AG08395 (cell line): ENCODE data around the gene AFDN.

Experiments
- DNase-seq: peaks from one replicate; pipeline ENCODE4 v3.0.0; 2012; ENCODE audit warnings: mixed read lengths, low spot score

AFDN gene

GRCh38 chr6:167794161-167795157, 32.3 kb upstream of the AFDN start:
- no peak for DNase-seq

GRCh38 chr6:167795321-167795811, 31.3 kb upstream of the AFDN start:
- no peak for DNase-seq

GRCh38 chr6:167795874-167796191, 30.9 kb upstream of the AFDN start:
- DNase-seq: no peak

- DNase-seq: peak; percentile 14
Measured at GRCh38 chr6:167796192-167796981, 30.3 kb upstream of the AFDN start.

GRCh38 chr6:167797011-167797471, 29.7 kb upstream of the AFDN start:
- DNase-seq: no peak

GRCh38 chr6:167797476-167798265, 29.0 kb upstream of the AFDN start:
- no peak for DNase-seq

DNA sequence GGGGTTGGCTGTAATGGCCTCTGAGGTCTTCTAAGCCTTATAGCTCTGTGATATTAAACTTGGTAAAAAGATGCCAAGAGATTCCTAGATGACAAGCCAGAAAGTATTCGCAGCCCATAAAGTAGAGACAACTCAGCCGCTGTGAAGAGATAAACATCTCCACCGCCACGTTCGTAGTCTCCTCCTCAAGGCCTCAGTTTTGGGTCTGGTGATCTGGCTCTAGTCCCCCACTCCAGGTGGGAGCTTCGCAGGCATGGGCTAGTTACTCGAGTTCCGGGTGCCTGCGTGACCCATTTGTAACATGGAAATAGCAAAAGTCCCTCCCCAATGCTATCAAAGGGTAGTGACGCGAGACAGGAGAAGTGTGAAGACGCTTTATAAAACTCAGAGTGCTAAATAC, 28.3 kb upstream of the AFDN start:
- no peak for DNase-seq

DNA sequence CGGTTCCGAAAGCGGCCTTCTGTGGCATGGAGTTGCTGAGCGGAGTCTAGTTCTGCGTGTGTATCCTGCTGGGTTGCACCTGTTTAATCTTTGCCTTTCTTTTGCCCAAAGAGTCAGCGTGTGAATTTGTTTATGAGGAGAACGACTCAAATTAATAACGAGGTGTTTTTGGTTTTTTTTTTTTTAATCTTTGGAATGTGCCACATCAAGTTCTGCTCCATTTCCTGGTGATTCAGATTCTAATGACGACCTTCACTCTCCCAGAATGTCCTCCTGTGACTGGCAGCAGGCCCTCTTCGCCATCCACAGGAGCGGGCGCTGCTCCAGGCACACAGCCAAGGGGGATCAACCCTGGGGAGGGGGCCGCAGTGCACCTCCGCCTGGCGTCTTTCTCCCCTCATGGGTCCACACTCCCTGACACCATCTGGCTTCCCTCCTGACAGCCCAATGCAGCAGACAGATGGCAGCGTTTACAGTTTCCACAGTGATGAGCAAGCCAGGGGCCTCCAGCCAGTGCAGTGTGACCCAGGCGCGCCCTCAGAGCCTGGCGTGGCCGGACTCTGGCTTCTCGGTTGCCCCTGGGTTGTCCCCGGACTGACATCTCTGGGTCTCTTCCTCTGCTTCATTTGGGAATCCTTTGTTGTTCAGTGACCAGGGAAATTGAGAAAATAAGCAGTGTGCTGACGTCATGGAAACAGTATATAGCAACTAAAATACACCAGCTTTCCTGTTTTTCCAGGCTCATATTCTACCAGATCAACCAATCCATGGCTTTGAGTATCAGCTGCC, 27.5 kb upstream of the AFDN start:
- no peak for DNase-seq

- no peak for DNase-seq
Measured at GRCh38 chr6:167800549-167800948, 26.2 kb upstream of the AFDN start.

- DNase-seq: no peak
Measured at GRCh38 chr6:167801263-167801662, 25.4 kb upstream of the AFDN start.

GRCh38 chr6:167802339-167802738, 24.4 kb upstream of the AFDN start:
- no peak for DNase-seq

- no peak for DNase-seq
Measured at GRCh38 chr6:167803816-167804215, 22.9 kb upstream of the AFDN start.

- no peak for DNase-seq
Measured at GRCh38 chr6:167804281-167805013, 22.3 kb upstream of the AFDN start.

- DNase-seq: no peak
Measured at GRCh38 chr6:167805349-167806060, 21.2 kb upstream of the AFDN start.

- DNase-seq: no peak
Measured at GRCh38 chr6:167806061-167806700, 20.5 kb upstream of the AFDN start.

- DNase-seq: no peak
Measured at GRCh38 chr6:167807200-167807599, 19.5 kb upstream of the AFDN start.

- DNase-seq: no peak
Measured at GRCh38 chr6:167807756-167808155, 19.0 kb upstream of the AFDN start.

DNA sequence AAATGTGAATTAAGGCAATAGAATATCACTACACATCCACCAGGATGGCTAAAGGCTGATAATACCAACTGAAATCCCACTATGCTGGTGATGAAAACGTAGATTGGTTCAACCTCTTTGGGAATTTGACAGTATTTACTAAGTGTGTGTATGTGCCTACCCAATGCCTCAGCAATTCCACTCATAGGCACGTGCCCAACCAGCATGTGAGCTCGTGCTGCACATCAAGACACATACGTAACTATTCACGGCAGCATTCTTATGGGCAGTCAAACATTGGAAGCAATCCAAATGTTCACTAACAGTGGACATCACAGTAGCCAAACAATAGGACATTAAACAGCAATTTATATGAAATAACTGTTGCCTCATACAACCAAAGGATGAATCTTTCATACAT, 15.7 kb upstream of the AFDN start:
- DNase-seq: no peak

DNA sequence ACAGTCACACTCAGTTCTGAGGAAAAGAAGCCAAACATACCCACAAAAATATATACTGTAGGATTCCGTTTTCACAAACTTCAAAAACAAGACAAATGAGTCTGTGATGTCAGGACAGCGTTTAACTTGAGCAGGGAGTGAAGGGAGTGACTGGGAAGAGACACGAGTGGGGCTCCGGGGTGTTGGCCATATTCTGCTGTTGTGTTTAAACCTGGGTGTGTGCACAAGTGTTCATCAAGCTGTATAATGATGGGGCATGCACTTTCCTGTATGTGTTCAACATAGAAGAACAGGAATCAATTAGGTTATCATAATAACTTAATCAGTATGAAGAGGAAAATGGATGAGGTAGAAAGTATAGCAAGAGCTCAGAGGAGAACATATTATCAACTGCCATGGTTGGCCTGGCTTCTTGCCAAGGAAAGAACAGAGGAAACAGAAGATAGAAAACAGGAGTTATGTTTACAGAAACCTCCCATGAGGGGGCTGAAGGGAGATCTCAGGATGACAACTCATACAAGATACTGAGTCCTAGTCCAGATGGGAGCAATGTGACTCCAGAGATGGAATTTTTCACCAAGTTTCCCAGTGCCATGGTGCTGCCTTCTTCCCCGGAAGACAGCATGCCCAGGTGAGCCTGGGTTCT, 15.1 kb upstream of the AFDN start:
- DNase-seq: no peak
